MCF 10A (cell line): ENCODE data around the gene XRCC1. TPM values are rescaled to one million over a fixed set of nuclear protein-coding genes. Genes with fewer than 3 reads are reported as not detected.

ENCODE experiments used
- BruUV-seq: library from RNA; stranded (reverse); fragments of 400-500 nt; replicated peaks from 2 replicates; lab custom pipeline; 2021; lab: Mats Ljungman, UMichigan
- CTCF ChIA-PET: fragments of 300-600 bp; sonication (Branson Sonifier 250); formaldehyde crosslinking; extraction: SDS; loops from one replicate; lab custom pipeline; 2021; ENCODE audit warnings: antibody characterized with exemption, inconsistent platforms; lab: Yijun Ruan, JAX
- POLR2A ChIA-PET: fragments of 300-600, 350-650 bp; sonication (Branson Sonifier 250); formaldehyde crosslinking; extraction: SDS; loops from one replicate; lab custom pipeline; 2020; ENCODE audit warnings: antibody characterized with exemption, inconsistent platforms; lab: Yijun Ruan, JAX
- DNase-seq: peaks from one replicate; pipeline ENCODE4 v3.0.0-alpha.2; 2018; ENCODE audit not compliant: unreplicated experiment
- H3K27ac Mint-ChIP-seq: one replicate; pipeline ENCODE4 v1.8.0; 2022; ENCODE audit warnings: mild to moderate bottlenecking, low read depth, mixed read lengths; ENCODE audit not compliant: unreplicated experiment
- H3K27me3 Mint-ChIP-seq: one replicate; pipeline ENCODE4 v1.8.0; 2022; ENCODE audit warnings: mixed read lengths; ENCODE audit not compliant: insufficient read depth, unreplicated experiment
- H3K36me3 Mint-ChIP-seq: one replicate; pipeline ENCODE4 v1.8.0; 2022; ENCODE audit warnings: mild to moderate bottlenecking, moderate library complexity, mixed read lengths; ENCODE audit not compliant: insufficient read depth, unreplicated experiment
- H3K4me1 Mint-ChIP-seq: one replicate; pipeline ENCODE4 v1.8.0; 2022; ENCODE audit warnings: mixed read lengths; ENCODE audit not compliant: insufficient read depth, unreplicated experiment
- H3K4me3 Mint-ChIP-seq: one replicate; pipeline ENCODE4 v1.8.0; 2022; ENCODE audit warnings: mild to moderate bottlenecking, moderate library complexity, mixed read lengths; ENCODE audit not compliant: unreplicated experiment
- H3K9me3 Mint-ChIP-seq: one replicate; pipeline ENCODE4 v1.8.0; 2022; ENCODE audit warnings: mixed read lengths; ENCODE audit not compliant: unreplicated experiment
- intact Hi-C: fragments of 100-400 bp; cut with micrococcal nuclease; formaldehyde crosslinking; loops from 2 replicates; pipeline ENCODE4 v1.14.1; 2022
- total RNA-seq: library from RNA; stranded (reverse); gene quantifications from 2 replicates; pipeline ENCODE4 v1.2.3, GENCODE V29; 2022
- TF ChIP-seq, protein P1 (sequence below): fragments of 200-600 bp; IDR thresholded peaks from one replicate; pipeline ENCODE4 v1.8.0; 2022; ENCODE audit warnings: antibody characterized with exemption, mild to moderate bottlenecking; ENCODE audit not compliant: unreplicated experiment

Gene XRCC1
- total RNA-seq, 1 experiment from 2014 or later, result 20.6 TPM

DNA sequence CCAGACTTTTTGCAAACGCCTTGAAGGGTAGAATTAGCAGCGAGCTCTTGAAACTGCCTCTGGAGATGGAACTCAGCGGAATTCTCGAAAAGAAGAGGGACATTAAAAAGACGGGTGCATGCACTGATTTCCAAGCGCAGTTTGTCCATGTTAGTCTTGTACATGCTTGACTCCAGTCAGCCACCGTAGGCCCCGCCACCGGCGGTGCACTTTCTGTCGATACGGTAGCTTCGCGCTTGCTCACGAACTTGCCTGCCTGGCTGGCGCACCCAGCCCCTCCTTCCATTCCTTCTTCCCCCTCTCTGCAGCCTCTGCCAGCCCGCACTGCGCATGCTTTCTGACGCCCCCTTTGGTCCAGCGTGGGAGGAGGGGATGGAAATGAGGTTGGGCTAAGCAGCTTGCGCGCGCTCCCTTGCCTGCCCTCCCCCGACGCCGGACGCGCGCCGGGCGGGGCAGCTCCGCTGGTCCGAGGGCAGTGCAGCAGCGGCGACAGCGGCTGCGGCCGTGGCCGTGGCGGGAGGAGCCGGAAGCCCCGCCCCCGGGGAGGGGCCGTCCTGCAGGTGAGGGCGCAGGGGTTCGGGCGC lies 42.3 kb downstream of the XRCC1 start, which contains the start of gene ZNF575:
Gene ZNF575, plus strand, starts transcription at position 227 of the 584 bp plus-strand sequence. CDS start 1,235 bp downstream, outside the sequence.
- peak; percentile 92 for DNase-seq
- H3K27me3 Mint-ChIP-seq, result no peaks in the 10 kb centered on the region
- no TSS peak for BruUV-seq
- H3K36me3 Mint-ChIP-seq, result peaks cover 9% of the 10 kb centered on the region
- H3K4me1 Mint-ChIP-seq, result peaks cover 8% of the 10 kb centered on the region
- peak within 1 kb of the TSS; percentile 78 for H3K4me3 Mint-ChIP-seq
- CTCF ChIA-PET, result interaction anchor here (0.6 to 1.0 kb wide), 4 partner anchors 36 to 277 kb away, joined by 3 to 4 read pairs (median 3); no protein-coding TSS in a partner anchor
- POLR2A ChIA-PET, result interaction anchor here (0.6 to 3.5 kb wide), 23 partner anchors 8 to 254 kb away, joined by 3 to 39 read pairs (median 5); partner anchors contain the start of genes IRGQ, LYPD3, PINLYP and XRCC1
- H3K27ac Mint-ChIP-seq, result peak within 1 kb of the TSS; percentile 3
- TF ChIP-seq, protein P1, sequence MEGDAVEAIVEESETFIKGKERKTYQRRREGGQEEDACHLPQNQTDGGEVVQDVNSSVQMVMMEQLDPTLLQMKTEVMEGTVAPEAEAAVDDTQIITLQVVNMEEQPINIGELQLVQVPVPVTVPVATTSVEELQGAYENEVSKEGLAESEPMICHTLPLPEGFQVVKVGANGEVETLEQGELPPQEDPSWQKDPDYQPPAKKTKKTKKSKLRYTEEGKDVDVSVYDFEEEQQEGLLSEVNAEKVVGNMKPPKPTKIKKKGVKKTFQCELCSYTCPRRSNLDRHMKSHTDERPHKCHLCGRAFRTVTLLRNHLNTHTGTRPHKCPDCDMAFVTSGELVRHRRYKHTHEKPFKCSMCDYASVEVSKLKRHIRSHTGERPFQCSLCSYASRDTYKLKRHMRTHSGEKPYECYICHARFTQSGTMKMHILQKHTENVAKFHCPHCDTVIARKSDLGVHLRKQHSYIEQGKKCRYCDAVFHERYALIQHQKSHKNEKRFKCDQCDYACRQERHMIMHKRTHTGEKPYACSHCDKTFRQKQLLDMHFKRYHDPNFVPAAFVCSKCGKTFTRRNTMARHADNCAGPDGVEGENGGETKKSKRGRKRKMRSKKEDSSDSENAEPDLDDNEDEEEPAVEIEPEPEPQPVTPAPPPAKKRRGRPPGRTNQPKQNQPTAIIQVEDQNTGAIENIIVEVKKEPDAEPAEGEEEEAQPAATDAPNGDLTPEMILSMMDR, result no peak
- H3K9me3 Mint-ChIP-seq, result no peaks in the 10 kb centered on the region
- intact Hi-C loops, result loop anchor here (2.0 to 10.0 kb wide), 2 partner anchors 64 to 132 kb away; partner anchors contain the start of genes IRGQ and ZNF576

DNA sequence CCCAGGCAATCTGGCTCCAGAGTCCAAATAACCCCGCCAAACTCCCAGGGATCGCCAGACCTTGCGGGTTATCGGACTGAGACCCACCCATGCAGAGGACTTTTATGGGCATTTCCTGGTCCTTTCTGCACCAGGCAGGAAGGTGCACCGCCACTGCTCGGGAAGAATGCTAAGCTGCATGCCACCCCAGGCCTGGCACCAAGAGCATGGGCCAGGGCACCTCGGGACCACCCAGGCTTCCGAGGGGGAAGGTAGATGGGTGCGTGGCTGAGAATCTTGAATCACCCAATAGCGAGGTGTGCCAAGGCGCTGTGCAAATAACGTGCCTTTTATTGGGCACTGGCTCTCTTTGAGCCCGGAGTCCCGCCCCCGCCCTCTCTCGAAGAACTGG lies 42.8 kb downstream of the XRCC1 start:
- Mint-ChIP-seq H3K9me3 (no peaks in the 10 kb centered on the region), H3K36me3 (peaks cover 9% of the 10 kb centered on the region), H3K27ac (peak overlapping the region; percentile 3), H3K4me1 (peaks cover 12% of the 10 kb centered on the region), H3K27me3 (no peaks in the 10 kb centered on the region), H3K4me3 (peak overlapping the region; percentile 78)
- intact Hi-C loops, result loop anchor here (2.0 to 10.0 kb wide), 2 partner anchors 64 to 132 kb away; partner anchors contain the start of genes IRGQ and ZNF576
- peak; percentile 85 for DNase-seq
- TF ChIP-seq, protein P1, result no peak
- BruUV-seq, result no TSS peak
- ChIA-PET POLR2A (interaction anchor here (0.6 to 3.5 kb wide), 17 partner anchors 7 to 254 kb away, joined by 3 to 39 read pairs (median 6); partner anchors contain the start of genes IRGQ, LYPD3, PINLYP and XRCC1), CTCF (interaction anchor here (0.6 to 1.7 kb wide), 4 partner anchors 13 to 119 kb away, joined by 3 to 4 read pairs (median 4); no protein-coding TSS in a partner anchor)

DNA sequence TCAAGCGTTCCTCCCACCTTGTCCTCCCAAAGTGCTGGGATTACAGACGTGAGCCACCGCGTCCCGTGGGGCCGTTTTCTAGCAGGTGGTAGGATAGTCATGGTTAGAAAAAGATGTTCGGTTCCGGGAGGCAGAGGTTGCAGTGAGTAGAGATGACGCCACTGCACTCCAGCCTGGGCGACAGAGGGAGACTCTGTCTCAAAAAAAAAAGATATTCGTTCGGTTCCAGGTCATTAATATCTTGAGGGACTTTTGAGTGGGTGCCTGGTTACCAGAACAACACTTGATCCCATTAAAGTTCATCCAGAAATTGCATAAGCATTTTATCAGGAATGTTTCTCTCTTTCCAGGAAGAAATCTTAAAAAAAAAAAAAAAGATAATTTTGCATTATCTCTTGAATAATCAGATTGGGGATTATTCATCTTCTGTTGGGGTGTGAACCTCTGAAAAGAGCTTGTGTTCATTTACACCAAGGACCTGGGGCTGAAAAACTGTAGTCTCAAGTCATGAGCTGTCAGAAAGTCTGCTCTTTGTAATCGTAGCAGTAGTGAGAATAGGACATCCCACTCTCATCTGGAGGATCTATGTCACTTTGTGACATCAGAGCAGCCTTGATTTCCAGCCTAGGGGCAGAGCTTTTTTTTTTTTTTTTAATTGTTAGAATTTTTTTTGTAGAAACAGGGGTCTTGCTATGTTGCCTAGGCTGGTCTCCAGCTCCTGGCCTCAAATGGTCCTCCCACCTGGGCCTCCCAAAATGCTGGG lies 47.3 kb downstream of the XRCC1 start:
- H3K36me3 Mint-ChIP-seq, result peaks cover 16% of the 10 kb centered on the region
- peak overlapping the region; percentile 84 for H3K4me3 Mint-ChIP-seq
- intact Hi-C loops, result loop anchor here (1.0 kb wide), 1 partner anchor 34 kb away; no protein-coding TSS in a partner anchor

More for the DNA sequence above, 47.3 kb downstream of the XRCC1 start:
- POLR2A ChIA-PET, result interaction anchor here (0.6 to 5.9 kb wide), 15 partner anchors 9 to 1426 kb away, joined by 3 to 75 read pairs (median 5); partner anchors contain the start of genes IRGQ, PHLDB3 and ZNF576
- no peaks in the 10 kb centered on the region for H3K27me3 Mint-ChIP-seq
- H3K27ac Mint-ChIP-seq, result peak overlapping the region; percentile 88
- BruUV-seq, result no TSS peak
- peak; percentile 24 for DNase-seq
- CTCF ChIA-PET, result interaction anchor here (0.6 to 3.5 kb wide), 16 partner anchors 8 to 1518 kb away, joined by 3 to 16 read pairs (median 4); partner anchors contain the start of gene IRGQ
- H3K9me3 Mint-ChIP-seq, result no peaks in the 10 kb centered on the region
- TF ChIP-seq, protein P1, result no peak
- peaks cover 21% of the 10 kb centered on the region for H3K4me1 Mint-ChIP-seq
